ENCODE data around the gene SPATA4.
"Not testable (repeated sequence)": the region's sequence is repeated elsewhere in the genome, so short reads cannot be mapped to it uniquely, and the experiment has no call there.

Gene SPATA4

DNA sequence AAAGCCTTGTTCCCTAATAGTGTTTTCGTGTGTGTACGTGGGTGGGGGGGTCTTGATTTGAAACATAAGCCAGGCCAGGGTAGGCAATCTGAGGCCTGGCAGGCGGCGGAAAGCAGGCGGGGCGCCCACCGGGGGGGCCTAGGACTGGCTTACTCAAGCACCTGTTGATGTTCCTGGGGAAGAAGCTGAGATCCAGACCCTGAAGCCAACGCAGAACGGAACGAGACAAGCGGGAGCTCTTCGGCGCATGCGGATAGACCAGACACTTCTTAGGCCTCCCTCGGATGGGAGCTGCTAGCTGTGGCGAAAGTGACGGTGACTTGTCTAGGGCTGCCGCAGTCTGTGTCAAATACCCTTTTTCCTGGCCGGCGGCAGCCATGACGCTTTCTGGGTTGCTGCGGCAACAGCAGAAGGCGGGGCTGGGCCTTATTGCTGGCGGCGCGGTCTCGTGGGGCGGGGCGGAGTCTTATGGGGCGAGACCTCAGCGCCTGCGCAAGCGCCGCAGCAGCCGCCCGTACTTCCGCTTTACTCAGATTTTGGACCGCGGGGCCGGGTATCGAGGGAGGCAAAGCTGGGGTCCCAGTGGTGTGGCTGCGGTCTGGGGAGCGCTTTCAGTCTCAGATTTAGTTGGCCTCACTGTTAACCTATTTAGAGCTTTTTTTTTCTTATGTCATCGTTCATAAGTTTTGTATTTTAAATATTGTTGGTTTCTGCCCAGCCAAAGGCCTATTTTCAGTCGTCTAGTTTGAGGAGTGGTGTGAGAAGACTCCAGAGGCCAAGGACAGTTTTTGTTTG is at the start of gene SPATA4:
Gene SPATA4 (minus strand): TSS at position 402 of the 795 bp plus-strand sequence. CDS start 23 bp downstream, at position 379.
- peak; percentile 75 to 87 for DNase-seq

DNA sequence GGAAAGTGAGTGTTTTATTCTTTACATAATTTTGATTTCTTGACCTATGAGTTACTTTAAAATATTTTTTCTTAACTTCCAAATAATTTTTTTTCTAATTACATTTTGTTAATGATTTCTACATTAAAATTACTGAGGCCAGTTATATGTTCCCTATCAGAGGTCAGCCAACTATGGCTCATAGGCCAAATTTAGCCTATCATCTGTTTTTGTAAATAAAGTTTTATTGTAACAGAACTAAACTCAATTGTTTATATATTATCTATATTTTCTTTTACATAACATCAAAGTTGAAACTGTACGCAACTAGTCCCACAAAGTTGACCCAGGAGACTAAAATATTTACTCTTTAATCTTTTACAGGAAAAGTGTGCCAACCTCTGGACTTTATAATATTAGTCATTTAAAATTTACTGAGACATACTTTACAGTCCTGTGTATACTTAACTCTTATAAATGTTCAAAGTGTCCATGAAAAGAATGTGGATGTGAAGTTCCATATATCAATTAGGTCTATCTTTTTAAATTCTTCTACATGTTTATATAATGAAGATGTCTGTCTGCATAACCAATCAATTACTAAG is 47.5 kb upstream of the SPATA4 start:
- no peak for DNase-seq

GRCh38 chr4:176241703-176242102 is 46.3 kb upstream of the SPATA4 start:
- no peak for DNase-seq

- DNase-seq = no peak
These were observed 43.4 kb upstream of the SPATA4 start for GRCh38 chr4:176238826-176239225.

DNA sequence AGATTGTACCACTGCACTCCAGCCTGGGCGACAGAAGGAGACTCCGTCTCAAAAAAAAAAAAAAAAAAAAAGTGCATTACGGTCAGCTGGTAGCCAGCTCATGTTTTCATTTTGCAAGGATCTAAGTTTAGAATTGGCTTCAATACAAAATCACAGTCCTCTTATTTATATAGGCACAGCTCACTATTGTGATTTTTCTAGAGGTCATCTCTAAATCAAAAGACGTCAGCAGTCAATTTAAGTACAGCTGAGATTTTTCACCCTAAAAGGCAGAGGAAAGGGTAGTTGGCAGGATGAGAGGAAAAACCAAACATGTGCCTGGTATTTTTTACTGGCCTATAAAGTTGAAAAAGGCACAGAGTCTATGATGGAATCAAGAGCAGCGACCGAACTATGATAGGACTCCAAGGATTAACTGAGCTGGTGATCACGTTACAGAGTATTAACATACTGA is 42.8 kb upstream of the SPATA4 start:
- DNase-seq = no peak

GRCh38 chr4:176236946-176237345 is 41.6 kb upstream of the SPATA4 start:
- no peak for DNase-seq

DNA sequence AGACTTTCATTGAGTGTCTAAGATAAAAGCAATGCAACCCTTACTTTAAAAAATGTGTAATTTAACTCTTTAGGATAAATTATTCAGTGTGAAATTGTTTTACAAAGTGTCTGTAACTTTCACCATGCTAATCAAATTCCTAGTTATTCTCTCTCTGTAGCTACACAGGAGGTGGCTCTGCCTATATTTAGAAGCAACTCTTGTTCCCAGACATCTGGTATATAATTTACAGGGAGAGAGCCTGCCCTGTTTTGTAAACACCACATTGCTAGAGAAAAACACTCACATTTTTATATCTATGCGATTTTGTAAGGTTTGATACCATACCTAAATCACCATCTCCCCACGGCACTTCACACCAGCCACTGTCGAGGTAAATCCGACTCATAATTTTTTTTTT is 35.5 kb upstream of the SPATA4 start:
- DNase-seq = no peak

DNA sequence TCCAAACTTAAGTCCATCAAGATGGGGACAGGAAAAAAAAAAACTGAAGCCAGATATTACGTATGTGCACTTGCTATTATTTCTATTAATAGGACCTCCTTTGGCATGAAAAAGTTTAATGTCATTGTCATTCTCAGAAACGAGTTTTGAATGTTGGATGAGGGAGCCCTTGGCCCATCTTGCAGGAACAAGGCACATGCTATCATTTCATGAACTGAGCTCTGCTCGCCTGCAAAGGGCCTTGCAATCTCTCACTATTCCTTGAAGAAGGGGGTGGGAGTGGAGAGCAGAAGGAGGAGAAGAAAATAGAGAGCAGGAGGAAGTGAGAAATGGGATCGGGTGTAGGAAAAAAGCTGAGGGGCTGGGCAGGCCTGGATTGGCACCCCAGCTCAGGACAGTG is 34.3 kb upstream of the SPATA4 start:
- DNase-seq = no peak

DNA sequence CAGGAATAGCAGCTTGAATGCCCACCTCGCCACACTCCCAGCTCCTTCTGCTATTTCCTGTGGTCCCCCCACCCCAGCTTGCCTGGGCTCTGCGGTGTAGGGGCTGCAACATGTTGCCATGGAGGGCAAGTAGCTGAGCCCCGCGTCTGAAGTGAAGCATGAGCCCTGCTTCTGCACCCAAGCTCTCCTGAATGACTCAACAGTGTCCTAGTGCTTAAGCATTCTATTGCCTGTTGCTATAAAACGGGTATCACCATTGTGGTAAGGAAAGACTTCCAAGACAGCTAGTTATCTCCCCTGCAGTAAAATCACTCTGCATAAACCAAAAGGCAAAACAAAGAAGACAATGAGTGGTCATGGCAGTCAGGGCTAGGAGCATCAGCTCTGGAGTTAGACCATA is 31.4 kb upstream of the SPATA4 start:
- no peak for DNase-seq

DNA sequence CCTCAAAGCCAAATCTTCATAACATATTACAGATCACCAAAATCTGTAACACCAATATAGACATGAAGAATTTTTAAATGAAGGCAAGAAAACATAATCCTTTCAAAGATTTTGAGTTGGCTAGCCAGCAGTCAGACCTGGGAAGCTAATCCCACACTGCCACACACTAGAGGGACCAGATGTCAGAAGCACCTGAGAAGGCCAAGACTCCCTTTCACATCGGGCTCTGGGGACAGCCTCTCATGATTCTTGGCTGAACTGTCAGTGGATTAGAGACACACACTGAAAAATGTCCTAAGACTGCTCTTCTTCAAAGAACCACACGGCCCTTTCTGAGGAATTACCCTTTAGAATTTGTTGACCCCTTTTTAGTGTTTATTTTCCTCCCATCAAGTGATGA is 28.2 kb upstream of the SPATA4 start:
- DNase-seq = no peak

GRCh38 chr4:176222149-176222548 is 26.8 kb upstream of the SPATA4 start:
- no peak for DNase-seq

GRCh38 chr4:176217510-176217909 is 22.1 kb upstream of the SPATA4 start:
- no peak for DNase-seq

DNA sequence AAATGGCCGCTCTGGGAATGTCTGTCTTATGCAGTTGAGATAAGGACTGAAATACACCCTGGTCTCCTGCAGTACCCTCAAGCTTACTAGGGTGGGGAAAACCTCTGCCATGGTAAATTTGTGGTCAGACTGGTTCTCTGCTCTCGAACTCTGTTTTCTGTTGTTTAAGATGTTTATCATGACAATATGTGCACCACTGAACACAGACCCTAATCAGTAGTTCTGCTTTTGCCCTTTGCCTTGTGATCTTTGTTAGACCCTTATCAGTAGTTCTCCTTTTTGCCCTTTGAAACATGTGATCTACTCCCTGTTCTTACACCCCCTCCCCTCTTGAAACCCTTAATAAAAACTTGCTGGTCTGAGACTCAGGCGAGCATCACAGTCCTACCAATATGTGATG is 17.0 kb upstream of the SPATA4 start:
- not testable (repeated sequence) for DNase-seq

- no peak for DNase-seq
These were observed 15.4 kb upstream of the SPATA4 start for GRCh38 chr4:176210579-176211296.

GRCh38 chr4:176210101-176210500 is 14.7 kb upstream of the SPATA4 start:
- DNase-seq = no peak

DNA sequence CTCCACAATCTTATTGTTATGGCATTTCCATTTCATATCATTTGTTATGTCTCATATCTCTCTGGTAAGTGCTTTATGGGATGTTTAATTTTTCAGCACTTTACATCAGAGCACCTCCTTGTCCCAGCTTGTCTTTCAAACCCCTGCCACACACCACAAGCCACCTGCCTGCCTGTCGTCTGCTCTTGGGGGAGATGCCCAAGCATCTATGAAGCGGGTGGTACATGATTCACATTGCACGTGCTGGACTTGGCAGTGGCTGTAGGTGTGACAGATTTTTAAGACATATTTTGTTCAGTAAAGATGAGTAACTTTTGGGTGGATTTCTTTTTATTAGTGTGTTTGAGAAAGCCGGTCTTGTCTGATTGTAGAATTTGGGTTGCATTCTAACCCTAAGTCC is 14.2 kb upstream of the SPATA4 start:
- DNase-seq = no peak

DNA sequence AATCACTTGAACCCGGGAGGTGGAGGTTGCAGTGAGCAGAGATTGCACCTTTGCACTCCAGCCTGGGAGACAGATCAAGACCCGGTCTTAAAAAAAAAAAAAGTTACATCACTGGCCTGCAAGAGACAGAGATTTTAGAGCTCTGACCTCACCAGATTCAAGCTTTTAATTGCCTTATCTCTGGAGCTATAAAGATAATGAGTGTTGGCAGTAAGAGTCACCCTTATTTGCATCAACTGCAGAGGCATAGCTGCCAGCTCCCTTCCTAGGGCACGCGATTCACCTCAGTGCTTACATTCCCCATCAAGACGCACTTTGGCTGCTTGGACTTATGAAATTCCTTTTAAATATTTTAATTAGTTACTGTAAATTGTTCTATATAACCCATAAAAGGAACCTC is 12.5 kb upstream of the SPATA4 start:
- DNase-seq = no peak

DNA sequence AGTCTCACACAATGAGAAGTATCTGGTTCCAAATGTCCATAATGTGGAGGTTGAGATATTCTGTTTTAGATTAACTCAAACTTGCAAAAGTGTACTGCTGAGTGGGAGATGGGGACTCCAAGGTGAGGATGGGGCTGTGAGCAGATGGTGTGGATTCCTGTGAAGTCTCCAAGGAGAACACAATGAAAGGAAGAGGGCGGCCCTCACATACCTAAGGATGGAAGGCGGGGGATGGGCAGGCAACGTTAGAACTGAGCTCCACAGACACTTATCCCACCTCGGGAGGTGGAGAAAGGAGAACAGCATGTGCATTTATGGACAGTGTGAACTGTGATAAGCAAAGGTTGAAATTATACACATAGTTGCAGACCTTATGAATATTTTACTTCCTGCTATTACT is 9.9 kb upstream of the SPATA4 start:
- DNase-seq = no peak

DNA sequence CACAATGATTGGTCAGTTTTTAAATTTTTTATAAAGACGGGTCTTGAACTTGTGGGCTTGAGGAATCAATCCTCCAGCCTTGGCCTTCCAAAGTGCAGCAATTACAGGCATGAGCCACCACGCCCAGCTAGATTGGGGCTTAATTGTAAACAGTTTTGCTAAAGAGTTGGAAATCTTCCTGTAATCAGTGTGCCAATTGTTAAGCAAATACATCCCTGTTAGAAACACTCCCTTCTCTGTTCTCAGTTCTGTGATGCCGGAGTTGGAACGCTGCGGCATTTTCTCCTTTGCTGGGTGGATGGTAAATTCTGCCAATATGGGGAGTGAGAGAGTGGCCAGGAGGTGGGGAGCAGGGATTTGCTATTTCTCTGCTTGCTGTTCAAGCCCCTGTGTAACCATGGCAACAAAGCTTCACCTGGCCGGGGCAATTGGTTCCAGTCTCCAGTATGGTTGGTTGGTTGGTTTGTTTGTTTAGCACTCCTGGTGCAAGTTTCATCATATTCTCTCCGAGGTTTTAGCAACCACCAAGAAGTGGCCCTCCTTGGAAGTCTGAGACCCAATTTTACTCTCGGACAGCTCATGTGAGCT is 3.0 kb upstream of the SPATA4 start:
- peak in 1 of 2 experiments; percentile 0 for DNase-seq

DNA sequence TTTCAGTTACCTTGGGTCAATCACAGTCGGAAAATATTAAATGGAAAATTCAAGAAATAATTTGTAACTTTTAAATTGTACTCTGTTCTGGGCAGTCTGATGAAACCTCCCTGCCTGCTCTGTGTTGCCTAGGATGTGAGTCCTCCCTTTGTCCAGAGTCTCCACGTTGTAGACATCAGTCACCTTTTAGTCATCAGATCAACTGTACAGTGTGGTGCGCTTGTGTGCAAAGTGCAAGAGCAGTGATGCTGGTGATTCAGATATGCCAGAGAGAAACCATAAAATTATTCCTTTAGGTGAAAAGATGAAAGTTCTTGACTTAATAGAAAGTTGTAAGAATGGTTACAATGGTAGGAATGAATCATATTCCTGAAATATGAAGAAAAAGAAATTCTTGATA is 1.4 kb downstream of the SPATA4 start:
- no peak for DNase-seq

DNA sequence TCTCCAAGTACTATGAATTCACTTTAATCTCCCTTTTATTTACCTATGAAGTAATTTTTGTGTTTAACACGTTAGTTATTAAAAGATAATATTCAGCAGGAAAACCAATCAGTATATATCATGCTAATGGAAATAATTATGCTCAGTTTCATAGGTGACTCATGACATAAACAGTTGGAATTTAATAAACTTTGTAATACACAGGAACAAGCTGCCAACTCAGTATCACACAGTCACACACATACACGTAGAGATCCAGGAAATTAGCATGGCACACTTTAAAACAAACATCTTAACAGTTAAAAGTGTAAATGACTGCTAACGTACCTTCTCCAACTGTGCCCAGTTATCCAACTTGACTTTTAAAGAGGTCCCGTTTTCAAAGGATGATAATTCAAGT is 2.3 kb downstream of the SPATA4 start:
- DNase-seq = no peak

DNA sequence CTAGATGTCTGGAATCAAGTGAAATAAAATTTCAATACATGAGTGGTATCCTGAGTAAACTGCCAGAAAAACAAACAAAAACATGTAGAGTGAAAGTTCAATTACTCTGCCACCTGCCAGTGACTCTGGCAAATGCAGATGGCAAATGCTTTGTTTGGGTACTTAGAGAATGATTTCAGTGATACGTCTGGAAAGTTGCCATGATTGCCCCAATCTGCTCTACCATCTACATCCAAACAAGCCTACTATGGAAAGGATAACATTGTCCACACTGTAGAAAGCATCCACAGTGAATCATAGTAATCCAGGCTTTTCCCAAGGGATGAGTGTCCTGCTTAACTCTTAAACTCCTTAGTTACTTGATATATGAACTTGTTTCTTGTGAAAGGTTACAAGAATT is 3.4 kb downstream of the SPATA4 start:
- DNase-seq = peak; percentile 66
